Measurements from ENCODE around the gene CTNNA3. TPM values are rescaled to one million over a fixed set of nuclear protein-coding genes. Genes with fewer than 3 reads are reported as not detected.
A peak's percentile ranks its signal among the peaks of the same experiment; 100 is the strongest.

CTNNA3 gene
- total RNA-seq, 1 donor from 2014 or later = under 0.01 TPM

DNA sequence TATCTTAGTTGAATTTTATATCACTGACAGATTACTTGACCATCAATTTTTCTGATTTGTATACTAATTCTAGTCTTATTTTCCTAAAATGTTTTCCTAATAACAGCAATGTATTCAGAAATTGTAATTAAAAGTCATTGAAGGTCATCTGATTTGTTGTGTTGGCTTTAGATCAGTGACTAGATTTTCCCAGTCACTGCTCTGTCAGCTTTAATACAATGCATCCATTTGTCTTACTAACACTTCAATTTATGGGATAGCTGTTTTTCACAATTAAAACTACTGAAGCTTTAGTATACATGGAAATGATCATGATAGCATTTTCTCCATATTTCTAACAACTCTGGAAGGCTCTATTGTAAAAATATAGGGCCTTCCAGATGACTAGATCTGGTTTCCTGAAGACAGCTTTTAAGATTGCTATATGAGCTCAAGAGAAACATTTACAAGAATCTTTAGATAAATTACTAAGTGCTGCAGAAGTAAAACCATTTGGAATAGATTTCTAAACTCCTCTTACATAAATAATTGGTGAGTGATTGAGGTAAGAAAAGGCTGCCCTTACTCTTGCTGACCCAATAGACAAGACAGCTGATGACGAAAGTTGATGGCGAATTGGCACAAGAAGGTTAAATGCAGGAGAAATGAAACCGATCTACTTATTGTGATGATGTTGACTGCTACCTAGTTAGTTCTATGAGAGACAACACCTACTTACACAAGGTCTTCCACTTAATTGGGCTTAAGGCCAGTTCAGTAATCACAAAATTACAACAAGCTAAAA lies 696.0 kb downstream of the CTNNA3 start:
- DNase-seq = no peak

DNA sequence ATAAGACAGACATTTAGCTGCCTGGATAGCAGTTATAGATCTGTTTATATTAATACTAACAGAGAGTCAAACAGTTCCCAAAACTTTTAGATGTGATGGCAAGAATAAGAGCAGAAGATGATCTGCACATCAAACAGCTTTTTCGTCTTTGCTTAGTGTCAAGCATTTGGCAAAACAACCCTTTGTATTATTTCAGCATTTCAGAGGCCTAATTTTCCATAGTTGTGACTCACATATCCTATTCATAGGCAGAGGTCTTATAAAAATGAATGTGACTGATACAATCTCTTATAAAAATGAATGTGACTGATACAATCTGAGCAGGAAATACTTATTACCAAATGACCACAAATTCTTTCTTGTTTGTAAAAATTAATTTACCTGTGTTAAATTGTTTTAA lies 699.0 kb downstream of the CTNNA3 start:
- no peak for DNase-seq

- DNase-seq = no peak
Observed at GRCh38 chr10:66990143-66990830, 705.7 kb downstream of the CTNNA3 start.

- DNase-seq = no peak
Observed at GRCh38 chr10:66983475-66983818, 712.5 kb downstream of the CTNNA3 start.

DNA sequence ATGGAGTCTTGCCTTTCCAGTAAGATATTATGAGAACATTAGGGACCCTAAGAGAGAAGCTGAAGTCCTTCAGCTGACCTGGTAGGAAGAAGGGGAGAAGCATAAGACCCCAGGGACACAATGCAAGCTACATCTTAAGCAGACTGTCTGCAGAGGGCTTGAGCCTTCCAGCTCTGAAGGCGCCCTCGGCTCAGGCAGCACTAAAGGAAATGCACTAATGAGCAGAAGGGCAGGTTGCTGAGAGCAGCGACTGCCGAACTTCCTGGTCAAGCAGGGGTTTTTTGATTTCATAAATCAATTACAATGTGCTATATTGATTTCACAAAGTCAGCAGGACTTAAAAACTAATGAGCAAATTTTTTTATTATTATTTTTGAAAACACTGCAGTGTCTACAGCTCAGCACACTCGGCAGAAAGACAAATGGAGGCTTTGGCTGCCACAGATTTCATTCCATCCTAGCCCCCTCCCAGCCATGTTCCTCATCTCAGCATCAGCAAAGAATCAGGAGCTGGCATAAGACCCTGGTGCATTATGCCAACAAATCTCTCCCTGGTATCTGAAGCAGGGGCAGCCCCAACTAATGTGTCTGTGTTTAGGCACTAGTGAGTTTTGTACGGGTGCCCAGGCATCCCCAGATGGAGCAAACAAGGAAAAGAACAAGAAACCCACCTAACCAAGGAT lies 713.1 kb downstream of the CTNNA3 start:
- DNase-seq = no peak

GRCh38 chr10:66982053-66982420 lies 714.0 kb downstream of the CTNNA3 start:
- no peak for DNase-seq

DNA sequence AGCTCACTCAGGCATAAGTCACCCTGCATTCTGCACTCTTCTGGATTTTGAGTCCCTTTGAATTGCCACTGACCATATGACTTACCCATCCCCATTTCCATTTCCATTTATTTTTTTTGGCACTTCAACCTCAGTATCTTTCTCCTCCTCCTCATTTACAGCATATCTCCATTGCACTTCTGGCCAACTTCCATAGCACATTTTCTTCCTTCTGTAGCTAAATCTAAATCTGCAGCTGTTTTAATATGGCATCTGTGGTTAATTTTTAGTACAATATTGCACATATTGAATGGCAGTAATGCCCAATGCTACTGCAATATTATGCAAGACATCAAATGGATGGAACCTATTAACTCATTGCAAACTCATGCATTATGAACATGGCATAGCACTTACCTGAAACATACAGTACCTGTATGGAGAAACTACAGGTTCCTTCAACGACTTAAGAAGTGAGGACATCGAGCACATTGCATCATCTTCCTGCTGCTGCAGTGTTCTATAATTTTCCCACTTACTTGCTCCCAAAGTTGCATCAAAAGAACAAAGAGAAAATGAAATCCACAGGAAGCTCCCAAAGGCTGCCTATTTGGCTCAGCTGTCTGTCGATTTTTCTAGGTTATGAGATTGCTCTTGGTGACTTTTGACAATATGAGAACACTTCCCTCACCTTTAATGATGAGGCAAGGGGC lies 714.5 kb downstream of the CTNNA3 start:
- DNase-seq = no peak

GRCh38 chr10:66980246-66980815 lies 715.7 kb downstream of the CTNNA3 start:
- no peak for DNase-seq

GRCh38 chr10:66964946-66965345 lies 731.0 kb downstream of the CTNNA3 start:
- DNase-seq = no peak

GRCh38 chr10:66958466-66958865 lies 737.5 kb downstream of the CTNNA3 start:
- no peak for DNase-seq

- DNase-seq = no peak
Observed at GRCh38 chr10:66951896-66952295, 744.1 kb downstream of the CTNNA3 start.

DNA sequence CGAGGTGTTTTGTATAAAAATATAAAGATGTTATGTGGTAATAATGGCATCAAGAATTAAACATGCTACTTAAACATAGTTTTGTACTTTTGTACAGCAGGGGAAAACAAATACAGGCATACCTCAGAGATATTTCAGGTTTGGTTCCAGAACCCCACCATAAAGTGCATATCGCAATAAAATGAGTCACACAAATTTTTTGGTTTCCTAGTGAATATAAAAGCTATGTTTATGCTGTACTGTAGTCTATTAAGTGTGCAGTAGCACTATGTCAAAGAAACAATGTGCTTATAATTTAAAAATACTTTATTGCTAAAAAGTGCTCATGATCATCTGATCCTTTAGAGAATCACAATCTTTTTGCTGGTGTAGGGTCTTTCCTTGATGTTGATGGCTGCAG lies 752.4 kb downstream of the CTNNA3 start:
- no peak for DNase-seq

DNA sequence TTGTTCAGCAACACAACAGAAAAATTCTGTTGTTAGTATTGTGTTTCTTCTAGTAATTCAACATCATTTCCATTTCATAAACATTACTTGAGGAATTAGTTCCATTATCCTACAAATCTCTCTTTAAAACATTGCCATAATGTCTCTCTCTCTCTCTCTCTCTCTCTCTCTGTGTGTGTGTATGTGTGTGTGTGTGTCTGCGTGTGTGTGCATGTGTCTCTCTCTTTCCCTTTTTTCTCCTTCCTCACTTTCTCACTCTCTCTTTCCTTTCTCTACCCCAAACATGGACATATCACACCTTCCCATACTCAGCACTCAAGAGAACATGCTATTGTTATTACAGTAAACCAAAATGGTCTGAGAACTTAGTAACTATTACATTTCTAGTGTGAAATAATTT lies 753.6 kb downstream of the CTNNA3 start:
- no peak for DNase-seq

DNA sequence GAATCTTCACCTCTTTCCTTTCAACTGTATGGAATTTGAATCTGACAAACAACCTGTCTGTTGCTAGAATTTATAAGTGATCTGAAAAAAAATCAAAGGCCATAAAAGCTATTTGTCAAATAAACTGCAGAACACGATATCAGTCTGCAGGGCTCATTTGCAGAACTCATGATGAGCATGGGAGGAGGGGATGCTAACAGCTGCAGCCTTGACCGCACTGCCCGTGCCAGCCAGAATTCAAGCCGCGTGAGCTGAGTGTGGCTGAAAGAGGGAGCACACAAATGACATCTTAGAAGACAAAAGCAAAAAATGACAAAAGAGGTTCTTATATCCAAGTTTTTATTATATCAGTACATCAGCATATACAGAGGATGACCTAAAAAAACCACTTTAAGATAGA lies 754.5 kb downstream of the CTNNA3 start:
- DNase-seq = no peak

- DNase-seq = no peak
Observed at GRCh38 chr10:66940965-66941364, 755.0 kb downstream of the CTNNA3 start.

GRCh38 chr10:66934711-66935110 lies 761.3 kb downstream of the CTNNA3 start:
- DNase-seq = no peak

DNA sequence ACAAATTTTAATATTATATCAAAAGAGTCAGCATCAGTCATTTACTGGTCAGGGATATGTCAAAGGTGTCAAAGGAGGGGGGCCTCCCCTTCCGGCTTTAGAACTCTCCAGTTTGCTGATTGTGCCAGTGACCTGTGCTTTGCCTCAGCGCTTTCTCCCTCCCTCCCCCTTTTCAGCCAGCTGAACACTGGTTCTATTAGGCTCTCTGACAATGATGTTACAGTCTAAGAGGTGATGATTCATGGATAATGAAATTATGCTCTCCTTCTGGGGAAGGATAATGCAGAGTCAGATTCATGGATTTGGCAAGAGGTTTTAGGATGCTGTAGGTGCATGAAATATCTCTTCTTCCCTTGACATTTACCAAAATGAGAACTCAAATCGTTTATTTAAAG lies 764.0 kb downstream of the CTNNA3 start:
- no peak for DNase-seq

GRCh38 chr10:66931340-66931948 lies 764.6 kb downstream of the CTNNA3 start:
- DNase-seq = peak; percentile 79

- DNase-seq = no peak
Observed at GRCh38 chr10:66929375-66929774, 766.6 kb downstream of the CTNNA3 start.

DNA sequence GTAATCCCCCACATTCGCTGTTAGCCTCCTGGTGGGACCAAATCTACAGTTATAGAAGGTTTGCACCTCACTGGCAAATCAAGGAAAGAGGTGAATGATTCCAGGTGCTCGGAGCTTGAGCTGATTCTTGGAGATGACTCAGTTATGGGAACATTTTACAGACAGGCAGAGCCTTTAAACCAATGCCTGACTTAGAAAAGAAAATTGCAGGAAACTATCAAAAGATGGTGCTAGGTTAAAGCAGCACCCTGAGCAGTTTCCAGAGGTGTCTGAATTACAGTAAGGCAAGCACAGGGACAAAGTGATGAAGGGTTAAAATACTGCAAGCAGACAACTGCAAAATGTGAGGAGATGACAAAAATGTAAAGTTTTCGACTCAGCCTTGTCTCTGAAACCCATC lies 767.2 kb downstream of the CTNNA3 start:
- DNase-seq = no peak

- no peak for DNase-seq
Observed at GRCh38 chr10:66927971-66928770, 767.8 kb downstream of the CTNNA3 start.

Measured in dermis blood vessel endothelial cell (primary cell).